H9 (cell line): Measurements from ENCODE around the gene TSPAN18. TPM values are rescaled to one million over a fixed set of nuclear protein-coding genes. Genes with fewer than 3 reads are reported as not detected.

Experiments
- DNase-seq: peaks from one replicate; pipeline ENCODE4 v3.0.0-alpha.2; 2017
- H2AFZ ChIP-seq: one replicate; pipeline ENCODE4 v1.6.1; 2013; ENCODE audit warnings: mild to moderate bottlenecking, low read length, control low read depth, moderate library complexity
- H2AK5ac ChIP-seq: 2 replicates; pipeline ENCODE4 v1.6.1; 2013; ENCODE audit warnings: low read length, control low read depth, mixed read lengths; ENCODE audit not compliant: insufficient read length
- H2BK120ac ChIP-seq: one replicate; pipeline ENCODE4 v1.6.1; 2013; ENCODE audit warnings: low read depth, mild to moderate bottlenecking, low read length, control low read depth, inconsistent platforms; ENCODE audit not compliant: poor library complexity, severe bottlenecking
- H2BK12ac ChIP-seq: 2 replicates; pipeline ENCODE4 v1.6.1; 2013; ENCODE audit warnings: low read length, control low read depth, mixed read lengths, low read depth; ENCODE audit not compliant: insufficient read length
- H2BK15ac ChIP-seq: 2 replicates; pipeline ENCODE4 v1.6.1; 2013; ENCODE audit warnings: low read depth, low read length, control low read depth
- H2BK20ac ChIP-seq: one replicate; pipeline ENCODE4 v1.6.1; 2013; ENCODE audit warnings: low read depth, mild to moderate bottlenecking, low read length, control low read depth, inconsistent platforms; ENCODE audit not compliant: poor library complexity, severe bottlenecking
- H2BK5ac ChIP-seq: 2 replicates; pipeline ENCODE4 v1.6.1; 2013; ENCODE audit warnings: low read length, control low read depth, mixed read lengths; ENCODE audit not compliant: insufficient read length
- H3K14ac ChIP-seq: 2 replicates; pipeline ENCODE4 v1.6.1; 2013; ENCODE audit warnings: low read length, control low read depth; ENCODE audit not compliant: insufficient read depth
- H3K18ac ChIP-seq: 2 replicates; pipeline ENCODE4 v1.6.1; 2013; ENCODE audit warnings: low read depth, mild to moderate bottlenecking, mixed read lengths, low read length, control low read depth; ENCODE audit not compliant: insufficient read length
- H3K23ac ChIP-seq: 2 replicates; pipeline ENCODE4 v1.6.1; 2013; ENCODE audit warnings: low read length, control low read depth, mixed read lengths, low read depth; ENCODE audit not compliant: insufficient read length
- H3K23me2 ChIP-seq: 2 replicates; pipeline ENCODE4 v1.6.1; 2013; ENCODE audit warnings: low read depth, mild to moderate bottlenecking, mixed read lengths, low read length, control low read depth; ENCODE audit not compliant: insufficient read length, poor library complexity, severe bottlenecking
- H3K27ac ChIP-seq: 2 replicates; pipeline ENCODE4 v1.5.1; 2013; ENCODE audit warnings: low read length, control low read depth, mixed read lengths, low read depth; ENCODE audit not compliant: insufficient read length
- H3K27me3 ChIP-seq: 2 replicates; pipeline ENCODE4 v1.6.1; 2013; ENCODE audit warnings: low read length, control low read depth, inconsistent platforms; ENCODE audit not compliant: insufficient read depth
- H3K4ac ChIP-seq: 2 replicates; pipeline ENCODE4 v1.6.1; 2013; ENCODE audit warnings: low read depth, mild to moderate bottlenecking, control low read depth, inconsistent platforms, low read length, moderate library complexity
- H3K4me1 ChIP-seq: 2 replicates; pipeline ENCODE4 v1.6.1; 2013; ENCODE audit warnings: low read length, control low read depth, inconsistent platforms; ENCODE audit not compliant: insufficient read depth
- H3K4me2 ChIP-seq: 2 replicates; pipeline ENCODE4 v1.6.1; 2013; ENCODE audit warnings: low read length, control low read depth, mixed read lengths; ENCODE audit not compliant: insufficient read length, insufficient read depth
- H3K56ac ChIP-seq: 2 replicates; pipeline ENCODE4 v1.6.1; 2013; ENCODE audit warnings: low read depth, mild to moderate bottlenecking, mixed read lengths, low read length, control low read depth; ENCODE audit not compliant: insufficient read length
- H3K79me1 ChIP-seq: 2 replicates; pipeline ENCODE4 v1.6.1; 2013; ENCODE audit warnings: low read depth, mild to moderate bottlenecking, moderate library complexity, low read length, control low read depth, inconsistent platforms; ENCODE audit not compliant: insufficient read depth, poor library complexity, severe bottlenecking
- H3K79me2 ChIP-seq: 2 replicates; pipeline ENCODE4 v1.6.1; 2013; ENCODE audit warnings: low read length, control low read depth, inconsistent platforms; ENCODE audit not compliant: insufficient read depth
- H3K9ac ChIP-seq: 2 replicates; pipeline ENCODE4 v1.6.1; 2013; ENCODE audit warnings: low read length, control low read depth, mixed read lengths; ENCODE audit not compliant: insufficient read length; ENCODE audit errors: extremely low read depth
- H3K9me3 ChIP-seq: one replicate; pipeline ENCODE4 v1.6.1; 2013; ENCODE audit warnings: low read depth, low read length, inconsistent platforms; ENCODE audit not compliant: control insufficient read depth
- H3T11ph ChIP-seq: one replicate; pipeline ENCODE4 v1.6.1; 2013; ENCODE audit warnings: mild to moderate bottlenecking, low read length, control low read depth, inconsistent platforms
- H4K20me1 ChIP-seq: one replicate; pipeline ENCODE4 v1.6.1; 2013; ENCODE audit not compliant: control insufficient read depth, insufficient read length, insufficient read depth
- H4K5ac ChIP-seq: 2 replicates; pipeline ENCODE4 v1.6.1; 2013; ENCODE audit warnings: low read depth, mild to moderate bottlenecking, mixed read lengths, low read length, control low read depth; ENCODE audit not compliant: insufficient read length
- H4K8ac ChIP-seq: replicated peaks from 2 replicates; pipeline ENCODE4 v1.6.1; 2013; ENCODE audit warnings: low read length, control low read depth, mixed read lengths, low read depth; ENCODE audit not compliant: insufficient read length
- H4K91ac ChIP-seq: 2 replicates; pipeline ENCODE4 v1.6.1; 2013; ENCODE audit warnings: low read depth, mild to moderate bottlenecking, moderate library complexity, mixed read lengths, low read length, control low read depth; ENCODE audit not compliant: insufficient read length
- H3K27ac Mint-ChIP-seq, 3 experiments: 2 replicates in 2 of 3; 3 replicates in 1 of 3; pipeline ENCODE4 v1.8.0; 2020 to 2021; ENCODE audit warnings: mixed read lengths in 3 of 3, mild to moderate bottlenecking in 1 of 3, moderate library complexity in 1 of 3
- H3K27me3 Mint-ChIP-seq: 2 replicates; pipeline ENCODE4 v1.8.0; 2021; ENCODE audit warnings: low read depth, mild to moderate bottlenecking, moderate library complexity, mixed read lengths
- H3K36me3 Mint-ChIP-seq, 3 experiments: 2 replicates in 2 of 3; 3 replicates in 1 of 3; pipeline ENCODE4 v1.8.0; 2020 to 2021; ENCODE audit warnings: low read depth in 3 of 3, mixed read lengths in 3 of 3; ENCODE audit not compliant: insufficient read depth in 1 of 3
- H3K4me1 Mint-ChIP-seq, 2 experiments: 2 replicates each; pipeline ENCODE4 v1.8.0; 2020; ENCODE audit warnings: mixed read lengths in 2 of 2
- H3K4me3 Mint-ChIP-seq, 2 experiments: 2 replicates in 1 of 2; 3 replicates in 1 of 2; pipeline ENCODE4 v1.8.0; 2020 to 2021; ENCODE audit warnings: mild to moderate bottlenecking in 2 of 2, mixed read lengths in 2 of 2, moderate library complexity in 1 of 2
- H3K9me3 Mint-ChIP-seq, 2 experiments: 2 replicates in 1 of 2; 3 replicates in 1 of 2; pipeline ENCODE4 v1.8.0; 2020; ENCODE audit warnings: mild to moderate bottlenecking in 2 of 2, mixed read lengths in 2 of 2, moderate library complexity in 1 of 2
- CTCF ChIP-seq: fragments of 200-600 bp; sonication (generic); conservative IDR thresholded peaks from 3 replicates; pipeline ENCODE4 v1.8.0; 2021; ENCODE audit warnings: antibody characterized with exemption, mild to moderate bottlenecking
- WGBS: extraction: QIAGEN DNeasy Blood & Tissue Kit; methylation state at CpG from one replicate; pipeline ENCODE4 v1.1.7; 2013; ENCODE audit warnings: missing lambda C conversion rate, low lambda C conversion rate, mixed read lengths; ENCODE audit not compliant: insufficient read length; ENCODE audit errors: extremely low coverage; 5-methylcytosine and 5-hydroxymethylcytosine counted together
- total RNA-seq: library from RNA; stranded (reverse); gene quantifications from 2 replicates; pipeline ENCODE4 v1.2.1, GENCODE V29; 2021

Gene TSPAN18
- total RNA-seq, 1 experiment from 2014 or later = 25.3 TPM

- H3K9me3 Mint-ChIP-seq = peaks cover 10 to 13% of the 10 kb centered on the region in 2 experiments; a peak in 3 of 5 replicates
- Histone ChIP-seq H3K23me2 (no peaks in the 10 kb centered on the region), H2AK5ac (no peak overlapping the region), H2AFZ (no peak overlapping the region), H4K20me1 (no peaks in the 10 kb centered on the region), H3K9ac (no peak overlapping the region), H3K14ac (no peak overlapping the region), H2BK12ac (no peak overlapping the region), H4K8ac (no peak overlapping the region), H3K9me3 (no peaks in the 10 kb centered on the region), H3K23ac (no peak overlapping the region), H2BK20ac (no peak overlapping the region), H3K27me3 (no peaks in the 10 kb centered on the region), H3K4me1 (peaks cover 5% of the 10 kb centered on the region; the same call in 1 of the 2 replicates), H3K27ac (no peak overlapping the region), H2BK120ac (no peak overlapping the region), H3K4me2 (no peak overlapping the region), H3K4ac (no peak overlapping the region), H3K56ac (no peak overlapping the region), H2BK5ac (no peak overlapping the region), H3K18ac (no peak overlapping the region), H4K91ac (no peak overlapping the region), H2BK15ac (no peak overlapping the region), H3K79me1 (no peaks in the 10 kb centered on the region), H4K5ac (no peak overlapping the region), H3K79me2 (no peaks in the 10 kb centered on the region), H3T11ph (no peak overlapping the region)
- peaks cover 27 to 38% of the 10 kb centered on the region in 2 experiments for H3K4me1 Mint-ChIP-seq
- H3K36me3 Mint-ChIP-seq = peaks cover 7 to 11% (median 8%) of the 10 kb centered on the region in 3 experiments; a peak in 4 of 7 replicates
- DNase-seq = no peak
- no peak for TF ChIP-seq CTCF
- no CpG with 5 or more reads among the region's 5 CpGs for WGBS
- peaks cover 2% of the 10 kb centered on the region; the same call in 1 of the 2 replicates for H3K27me3 Mint-ChIP-seq
- no peak overlapping the region for H3K4me3 Mint-ChIP-seq
- no peak overlapping the region; a peak in 1 of 7 replicates for H3K27ac Mint-ChIP-seq
Observed at GRCh38 chr11:44901786-44902185, 175.0 kb downstream of the TSPAN18 start.
